ENCODE results near the gene COL18A1. TPM values are rescaled to one million over a fixed set of nuclear protein-coding genes. Genes with fewer than 3 reads are reported as not detected.

Gene COL18A1
- total and polyA plus RNA-seq, 2 of the 8 experiments (the other 6 are each of a cell fraction or from before 2014, with no cell fraction given), result 145 to 201 TPM

GRCh38 chr21:45423968-45424853, 19.2 kb downstream of the COL18A1 start:
- ChIA-PET POLR2A (ENCODE audit: partially characterized antibody) (interaction anchor here (1.3 kb wide), 2 partner anchors 17 to 131 kb away, joined by 3 to 4 read pairs; no protein-coding TSS in a partner anchor), CTCF (ENCODE audit: partially characterized antibody) (interaction anchor here (0.6 to 1.8 kb wide), 4 partner anchors 12 to 77 kb away, joined by 3 to 4 read pairs (median 3); no protein-coding TSS in a partner anchor)
- Histone ChIP-seq H2BK12ac (ENCODE audit: low read depth, low read length) (no peak overlapping the region), H3K4ac (replicated peaks; ENCODE audit: insufficient read length, low read depth, low read length) (no peak overlapping the region), H4K5ac (ENCODE audit: insufficient read length, low read depth, low read length) (no peak overlapping the region), H2BK20ac (ENCODE audit: low read length) (no peak overlapping the region), H3K4me2 (ENCODE audit: insufficient read depth in 1 of 2, low read depth in 2 of 2, low read length in 2 of 2) (no peak overlapping the region), H4K20me1 (replicated peaks in 1 of 2; ENCODE audit: control insufficient read depth in 1 of 2, insufficient read depth in 2 of 2, low read length in 2 of 2) (peaks cover 26 to 65% of the 10 kb centered on the region in 2 experiments), H3K4me1 (replicated peaks in 1 of 4; ENCODE audit: control insufficient read depth in 3 of 4, insufficient read depth in 4 of 4, low read length in 3 of 4) (peaks cover 0 to 24% (median 15%) of the 10 kb centered on the region in 4 experiments; a peak in 6 of 7 replicates), H2BK15ac (ENCODE audit: low read length) (no peak overlapping the region), H3K18ac (ENCODE audit: extremely low read depth, low read length) (no peak overlapping the region), H3K23me2 (ENCODE audit: low read depth, low read length) (no peaks in the 10 kb centered on the region), H4K8ac (ENCODE audit: extremely low read depth, insufficient read depth, low read length) (peak overlapping the region; percentile 29; the same call in 1 of the 2 replicates), H3K14ac (ENCODE audit: insufficient read length) (no peak overlapping the region), H3K27ac (ENCODE audit: low read depth, low read length) (no peak overlapping the region), H4K91ac (replicated peaks; ENCODE audit: insufficient read length, low read length) (no peak overlapping the region), H3K4me3 (ENCODE audit: extremely low read depth in 1 of 4, insufficient read depth in 2 of 4, low read depth in 3 of 4, low read length in 4 of 4) (no peak overlapping the region), H3K79me1 (ENCODE audit: low read depth, low read length) (peaks cover 38% of the 10 kb centered on the region), H3K9me3 (ENCODE audit: insufficient read depth in 2 of 2, low read depth in 1 of 2, low read length in 1 of 2) (no peaks in the 10 kb centered on the region), H3K36me3 (ENCODE audit: control insufficient read depth in 2 of 4, insufficient read depth in 4 of 4, low read length in 3 of 4) (peaks cover 0 to 4% (median 1%) of the 10 kb centered on the region in 4 experiments; a peak in 1 of 8 replicates), H3K9ac (replicated peaks in 1 of 4; ENCODE audit: extremely low read depth in 1 of 4, low read depth in 3 of 4, low read length in 3 of 4) (no peak overlapping the region; a peak in 1 of 7 replicates), H2AFZ (ENCODE audit: low read length) (no peak overlapping the region), H3K27me3 (replicated peaks in 1 of 4; ENCODE audit: control insufficient read depth in 3 of 4, extremely low read depth in 1 of 4, insufficient read depth in 3 of 4, low read length in 3 of 4) (no peaks in the 10 kb centered on the region), H3K56ac (replicated peaks; ENCODE audit: insufficient read length, low read depth, low read length) (no peak overlapping the region), H2AK5ac (ENCODE audit: low read depth, low read length) (no peak overlapping the region), H3K23ac (ENCODE audit: insufficient read length) (no peak overlapping the region), H3K79me2 (ENCODE audit: control insufficient read depth in 1 of 2, insufficient read depth in 2 of 2, low read length in 2 of 2) (peaks cover 11 to 95% of the 10 kb centered on the region in 2 experiments), H2BK5ac (ENCODE audit: low read depth, low read length) (no peak overlapping the region), H2BK120ac (replicated peaks; ENCODE audit: low read depth, low read length) (no peak overlapping the region)
- no peak for DNase-seq (ENCODE audit: low read depth in 1 of 2, low spot score in 2 of 2)
- FAIRE-seq, result no peak
- WGBS, 2 experiments (ENCODE audit: extremely low coverage in 1 of 2, insufficient coverage in 1 of 2, insufficient read length in 1 of 2, insufficient replicate concordance in 2 of 2, low coverage in 1 of 2, low lambda C conversion rate in 2 of 2, missing lambda C conversion rate in 1 of 2), result 92% methylated on average over 28 of the region's 32 CpGs; no CpG with 5 or more reads in 1 of the 2 experiments
- TF ChIP-seq SP2 (IDR thresholded peaks at IDR 0.05; ENCODE audit: low read length), result no peak
- TF ChIP-seq RFX5 (IDR thresholded peaks at IDR 0.05; ENCODE audit: borderline replicate concordance, low read depth, low read length), result no peak
- TF ChIP-seq HDAC2 (IDR thresholded peaks at IDR 0.05; ENCODE audit: borderline replicate concordance in 1 of 2, low read depth in 2 of 2, low read length in 2 of 2), result no peak
- no peak for TF ChIP-seq BRCA1 (IDR thresholded peaks at IDR 0.05; ENCODE audit: low read depth, low read length)
- no peak for TF ChIP-seq TAF7 (optimal IDR thresholded peaks at IDR 0.05; ENCODE audit: borderline replicate concordance, low read depth, low read length)
- no peak for TF ChIP-seq GABPA (IDR thresholded peaks at IDR 0.05; ENCODE audit: borderline replicate concordance, insufficient read depth, low read length)
- no peak for TF ChIP-seq TEAD4 (IDR thresholded peaks at IDR 0.05; ENCODE audit: low read depth, low read length)
- no peak for TF ChIP-seq SIRT6 (IDR thresholded peaks at IDR 0.05; ENCODE audit: low read length)
- no peak for TF ChIP-seq EP300 (IDR thresholded peaks at IDR 0.05; ENCODE audit: borderline replicate concordance in 1 of 2, low read depth in 2 of 2, low read length in 2 of 2)

All from H1 (cell line).